HG02884 (cell line): ENCODE data around the gene STAT5A.
A peak's percentile ranks its signal among the peaks of the same experiment; 100 is the strongest.
"Not testable (repeated sequence)": the region's sequence is repeated elsewhere in the genome, so short reads cannot be mapped to it uniquely, and the experiment has no call there.

ENCODE experiments used
- ATAC-seq: cut with Tn5 transposase; IDR thresholded peaks from one replicate; pipeline ENCODE4 v1.9.1; 2021; ENCODE audit warnings: mild to moderate bottlenecking, moderate library complexity; ENCODE audit not compliant: unreplicated experiment

STAT5A gene

GRCh38 chr17:42287977-42288802 lies at the start of gene STAT5A:
STAT5A (plus strand) TSS chr17:42288498; CDS start chr17:42289412, 914 bp downstream.
- peak; percentile 38 for ATAC-seq

GRCh38 chr17:42239576-42239975 lies 48.7 kb upstream of the STAT5A start:
- not testable (repeated sequence) for ATAC-seq

GRCh38 chr17:42240201-42240600 lies 48.1 kb upstream of the STAT5A start:
- ATAC-seq: no peak

- not testable (repeated sequence) for ATAC-seq
These were observed 47.4 kb upstream of the STAT5A start for GRCh38 chr17:42240863-42241262.

GRCh38 chr17:42241871-42242270 lies 46.4 kb upstream of the STAT5A start:
- ATAC-seq: no peak

GRCh38 chr17:42243493-42243982 lies 44.8 kb upstream of the STAT5A start:
- ATAC-seq: no peak

- not testable (repeated sequence) for ATAC-seq
These were observed 44.2 kb upstream of the STAT5A start for GRCh38 chr17:42244116-42244515.

GRCh38 chr17:42245183-42245582 lies 43.1 kb upstream of the STAT5A start:
- ATAC-seq: not testable (repeated sequence)

- ATAC-seq: no peak
These were observed 41.8 kb upstream of the STAT5A start for GRCh38 chr17:42246515-42246914.

- no peak for ATAC-seq
These were observed 40.6 kb upstream of the STAT5A start for GRCh38 chr17:42247734-42248133.

GRCh38 chr17:42248351-42249179 lies 39.7 kb upstream of the STAT5A start:
- ATAC-seq: no peak

GRCh38 chr17:42249681-42250446 lies 38.4 kb upstream of the STAT5A start:
- no peak for ATAC-seq

GRCh38 chr17:42251115-42251514 lies 37.2 kb upstream of the STAT5A start:
- no peak for ATAC-seq

GRCh38 chr17:42252597-42253550 lies 35.4 kb upstream of the STAT5A start:
- ATAC-seq: no peak

- ATAC-seq: no peak
These were observed 34.7 kb upstream of the STAT5A start for GRCh38 chr17:42253578-42253977.

GRCh38 chr17:42255445-42255844 lies 32.9 kb upstream of the STAT5A start:
- ATAC-seq: no peak

GRCh38 chr17:42260318-42260717 lies 28.0 kb upstream of the STAT5A start:
- ATAC-seq: no peak

- not testable (repeated sequence) for ATAC-seq
These were observed 23.9 kb upstream of the STAT5A start for GRCh38 chr17:42264366-42264765.

GRCh38 chr17:42266462-42266861 lies 21.8 kb upstream of the STAT5A start:
- no peak for ATAC-seq
